HepG2 (cell line): ENCODE measurements around the gene GATD1. TPM values are rescaled to one million over a fixed set of nuclear protein-coding genes. Genes with fewer than 3 reads are reported as not detected.
A peak's percentile ranks its signal among the peaks of the same experiment; 100 is the strongest.

Experiments
- FOXA3 ChIP-seq: IDR thresholded peaks from 2 replicates; pipeline ENCODE4 v1.6.1; 2016; ENCODE audit warnings: missing genetic modification reagents, missing compliant biosample characterization
- FOXK2 ChIP-seq: fragments of 450-650 bp; IDR thresholded peaks from 2 replicates; pipeline ENCODE4 v1.6.1; 2016
- GATA4 ChIP-seq: sonication (generic); IDR thresholded peaks from 2 replicates; pipeline ENCODE4 v1.6.1; 2016; ENCODE audit warnings: antibody characterized with exemption, low read depth, borderline replicate concordance
- HNF4A ChIP-seq: sonication (generic); formaldehyde crosslinking; IDR thresholded peaks from 2 replicates; pipeline ENCODE4 v1.4.0; 2020; ENCODE audit warnings: missing genetic modification reagents
- NFKBIZ ChIP-seq: IDR thresholded peaks from 2 replicates; pipeline ENCODE4 v1.6.1; 2018; ENCODE audit warnings: missing genetic modification reagents, missing compliant biosample characterization
- PLRG1 ChIP-seq: fragments of 450-650 bp; conservative IDR thresholded peaks from 2 replicates; pipeline ENCODE4 v1.6.1; 2016
- ZNF263 ChIP-seq: sonication (generic); formaldehyde crosslinking; IDR thresholded peaks from 2 replicates; pipeline ENCODE4 v1.4.0; 2020; ENCODE audit warnings: missing genetic modification reagents
- ZNF672 ChIP-seq: sonication (generic); formaldehyde crosslinking; IDR thresholded peaks from 2 replicates; pipeline ENCODE4 v1.8.1; 2022; ENCODE audit warnings: missing genetic modification reagents
- polyA plus RNA-seq, 8 experiments: library from polyadenylated mRNA; depleted of rRNA in 3 of 8; stranded (reverse) in 7 of 8; unstranded in 1 of 8; fragments of >200 nt; fragmentation: Illumina TruSeq in 4 of 8; extraction: Trizol in 4 of 8; gene quantifications; 2 replicates each; pipeline versions ENCODE4 v1.2.1 to v1.2.3, GENCODE V29; 2011 to 2016; ENCODE audit warnings: low read depth in 4 of 8, missing spikeins in 1 of 8, mixed read lengths in 1 of 8; ENCODE audit not compliant: insufficient read depth in 1 of 8
- total RNA-seq, 5 experiments: library from RNA; depleted of rRNA; stranded (reverse); fragments of >200 nt; fragmentation: Illumina TruSeq; extraction: Trizol; gene quantifications; 2 replicates each; pipeline ENCODE4 v1.2.3, GENCODE V29; 2016; ENCODE audit warnings: low read depth in 1 of 5
- TF ChIP-seq, protein P1 (sequence below): IDR thresholded peaks from 2 replicates; pipeline ENCODE4 v1.4.0; 2020; ENCODE audit warnings: mild to moderate bottlenecking, missing genetic modification reagents
- TF ChIP-seq, protein P2 (sequence below): sonication (generic); formaldehyde crosslinking; IDR thresholded peaks from 2 replicates; pipeline ENCODE4 v1.8.0; 2022; ENCODE audit warnings: mild to moderate bottlenecking, missing genetic modification reagents; ENCODE audit not compliant: insufficient replicate concordance
- TF ChIP-seq, protein P3 (sequence below): sonication (generic); formaldehyde crosslinking; IDR thresholded peaks from 2 replicates; pipeline ENCODE4 v1.8.1; 2023; ENCODE audit warnings: mild to moderate bottlenecking, missing genetic modification reagents, borderline replicate concordance
- TF ChIP-seq, protein P4 (sequence below): sonication (generic); formaldehyde crosslinking; IDR thresholded peaks from 2 replicates; pipeline ENCODE4 v1.4.0; 2020; ENCODE audit warnings: missing genetic modification reagents, low read depth, mild to moderate bottlenecking, borderline replicate concordance

The GATD1 gene
- total and polyA plus RNA-seq, 2 of the 13 experiments (the other 11 are each of a cell fraction or from before 2014, with no cell fraction given), result 31.3 to 60.5 TPM

DNA sequence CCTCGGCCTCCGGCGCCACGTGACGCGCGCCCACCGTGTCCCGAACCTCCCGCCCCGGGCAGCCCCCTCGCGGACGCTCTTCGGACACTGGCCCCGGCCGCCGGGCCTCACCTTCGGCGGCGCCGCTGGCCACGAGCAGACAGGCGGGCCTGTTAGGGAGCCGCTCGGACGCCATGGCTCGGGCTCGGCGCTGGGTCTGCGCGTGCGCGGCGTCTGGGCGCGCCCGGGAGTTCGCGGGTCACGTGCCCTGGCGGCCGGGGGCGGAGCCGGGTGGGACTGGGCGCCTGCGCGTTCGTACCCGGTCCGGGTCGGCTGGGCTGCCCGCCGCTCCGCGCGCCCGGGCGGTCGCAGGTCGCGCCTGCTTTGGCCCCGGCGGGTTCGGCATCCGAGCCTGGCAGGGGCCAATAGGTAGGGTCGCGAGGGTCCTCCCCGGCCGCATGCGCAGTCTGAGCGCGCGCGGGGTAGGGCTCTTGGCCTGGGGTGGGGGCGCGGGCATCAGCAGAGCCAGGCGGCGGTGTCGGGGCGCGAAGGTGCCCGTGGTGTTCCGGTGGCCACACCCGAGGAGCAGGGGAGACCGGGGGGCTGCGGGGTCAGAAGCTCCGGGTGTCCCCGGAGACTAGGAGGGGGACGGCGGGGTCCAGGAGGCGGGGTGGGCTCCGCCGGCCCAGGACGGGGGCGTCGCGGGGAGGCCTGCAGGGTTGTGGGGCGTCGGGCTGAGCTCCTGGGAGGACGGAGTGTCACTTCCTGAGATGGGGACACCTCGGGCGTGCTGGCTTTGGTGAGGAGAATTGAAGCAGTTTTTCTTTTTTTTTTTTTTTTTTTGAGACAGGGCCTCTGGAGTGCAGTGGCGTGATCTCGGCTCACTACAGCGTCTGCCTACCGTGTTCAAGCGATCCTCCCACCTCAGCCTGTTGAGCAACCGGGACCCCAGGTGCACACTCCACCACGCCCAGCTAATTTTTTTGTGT lies at the start of gene GATD1 (continued):
- TF ChIP-seq, protein P1, sequence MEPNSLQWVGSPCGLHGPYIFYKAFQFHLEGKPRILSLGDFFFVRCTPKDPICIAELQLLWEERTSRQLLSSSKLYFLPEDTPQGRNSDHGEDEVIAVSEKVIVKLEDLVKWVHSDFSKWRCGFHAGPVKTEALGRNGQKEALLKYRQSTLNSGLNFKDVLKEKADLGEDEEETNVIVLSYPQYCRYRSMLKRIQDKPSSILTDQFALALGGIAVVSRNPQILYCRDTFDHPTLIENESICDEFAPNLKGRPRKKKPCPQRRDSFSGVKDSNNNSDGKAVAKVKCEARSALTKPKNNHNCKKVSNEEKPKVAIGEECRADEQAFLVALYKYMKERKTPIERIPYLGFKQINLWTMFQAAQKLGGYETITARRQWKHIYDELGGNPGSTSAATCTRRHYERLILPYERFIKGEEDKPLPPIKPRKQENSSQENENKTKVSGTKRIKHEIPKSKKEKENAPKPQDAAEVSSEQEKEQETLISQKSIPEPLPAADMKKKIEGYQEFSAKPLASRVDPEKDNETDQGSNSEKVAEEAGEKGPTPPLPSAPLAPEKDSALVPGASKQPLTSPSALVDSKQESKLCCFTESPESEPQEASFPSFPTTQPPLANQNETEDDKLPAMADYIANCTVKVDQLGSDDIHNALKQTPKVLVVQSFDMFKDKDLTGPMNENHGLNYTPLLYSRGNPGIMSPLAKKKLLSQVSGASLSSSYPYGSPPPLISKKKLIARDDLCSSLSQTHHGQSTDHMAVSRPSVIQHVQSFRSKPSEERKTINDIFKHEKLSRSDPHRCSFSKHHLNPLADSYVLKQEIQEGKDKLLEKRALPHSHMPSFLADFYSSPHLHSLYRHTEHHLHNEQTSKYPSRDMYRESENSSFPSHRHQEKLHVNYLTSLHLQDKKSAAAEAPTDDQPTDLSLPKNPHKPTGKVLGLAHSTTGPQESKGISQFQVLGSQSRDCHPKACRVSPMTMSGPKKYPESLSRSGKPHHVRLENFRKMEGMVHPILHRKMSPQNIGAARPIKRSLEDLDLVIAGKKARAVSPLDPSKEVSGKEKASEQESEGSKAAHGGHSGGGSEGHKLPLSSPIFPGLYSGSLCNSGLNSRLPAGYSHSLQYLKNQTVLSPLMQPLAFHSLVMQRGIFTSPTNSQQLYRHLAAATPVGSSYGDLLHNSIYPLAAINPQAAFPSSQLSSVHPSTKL (CRISPR knock-in tag), result no peak
- TF ChIP-seq ZNF263 (CRISPR knock-in tag) (peak; percentile 10; the same call in 1 of the 2 replicates), FOXA3 (CRISPR knock-in tag) (no peak; the same call in 1 of the 2 replicates), PLRG1 (no peak), ZNF672 (CRISPR knock-in tag) (no peak), NFKBIZ (CRISPR knock-in tag) (no peak), HNF4A (CRISPR knock-in tag) (no peak), GATA4 (peak; percentile 39; the same call in 1 of the 2 replicates), FOXK2 (no peak)
- TF ChIP-seq, protein P2, sequence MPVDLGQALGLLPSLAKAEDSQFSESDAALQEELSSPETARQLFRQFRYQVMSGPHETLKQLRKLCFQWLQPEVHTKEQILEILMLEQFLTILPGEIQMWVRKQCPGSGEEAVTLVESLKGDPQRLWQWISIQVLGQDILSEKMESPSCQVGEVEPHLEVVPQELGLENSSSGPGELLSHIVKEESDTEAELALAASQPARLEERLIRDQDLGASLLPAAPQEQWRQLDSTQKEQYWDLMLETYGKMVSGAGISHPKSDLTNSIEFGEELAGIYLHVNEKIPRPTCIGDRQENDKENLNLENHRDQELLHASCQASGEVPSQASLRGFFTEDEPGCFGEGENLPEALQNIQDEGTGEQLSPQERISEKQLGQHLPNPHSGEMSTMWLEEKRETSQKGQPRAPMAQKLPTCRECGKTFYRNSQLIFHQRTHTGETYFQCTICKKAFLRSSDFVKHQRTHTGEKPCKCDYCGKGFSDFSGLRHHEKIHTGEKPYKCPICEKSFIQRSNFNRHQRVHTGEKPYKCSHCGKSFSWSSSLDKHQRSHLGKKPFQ, result peak; percentile 41
- TF ChIP-seq, protein P3, sequence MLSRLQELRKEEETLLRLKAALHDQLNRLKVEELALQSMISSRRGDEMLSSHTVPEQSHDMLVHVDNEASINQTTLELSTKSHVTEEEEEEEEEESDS (CRISPR knock-in tag), result no peak
- TF ChIP-seq, protein P4, sequence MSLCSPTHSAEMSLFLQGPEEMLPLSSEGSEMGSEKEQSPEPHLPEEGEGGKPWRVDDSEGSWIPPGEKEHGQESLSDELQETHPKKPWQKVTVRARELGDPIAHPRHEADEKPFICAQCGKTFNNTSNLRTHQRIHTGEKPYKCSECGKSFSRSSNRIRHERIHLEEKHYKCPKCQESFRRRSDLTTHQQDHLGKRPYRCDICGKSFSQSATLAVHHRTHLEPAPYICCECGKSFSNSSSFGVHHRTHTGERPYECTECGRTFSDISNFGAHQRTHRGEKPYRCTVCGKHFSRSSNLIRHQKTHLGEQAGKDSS (CRISPR knock-in tag), result no peak
